Right renal pelvis (tissue), 4 donors: Measurements from ENCODE around the gene MECP2. TPM values are rescaled to one million over a fixed set of nuclear protein-coding genes. Genes with fewer than 3 reads are reported as not detected.

ENCODE experiments used
- DNase-seq, 4 donors: peaks; one replicate each; pipeline ENCODE4 v3.0.0-alpha.2; 2013; ENCODE audit warnings: low read depth in 4 of 4, low spot score in 3 of 4, missing footprints in 1 of 4
- polyA plus RNA-seq, 4 donors: library from polyadenylated mRNA; unstranded; fragments of 120-200 nt; gene quantifications; one replicate each; pipeline ENCODE4 v1.2.1, GENCODE V29; 2013; ENCODE audit not compliant: insufficient read length in 4 of 4

Gene MECP2
- polyA plus RNA-seq, 4 donors, result 30.2 to 36.9 (median 31.6) TPM

DNA sequence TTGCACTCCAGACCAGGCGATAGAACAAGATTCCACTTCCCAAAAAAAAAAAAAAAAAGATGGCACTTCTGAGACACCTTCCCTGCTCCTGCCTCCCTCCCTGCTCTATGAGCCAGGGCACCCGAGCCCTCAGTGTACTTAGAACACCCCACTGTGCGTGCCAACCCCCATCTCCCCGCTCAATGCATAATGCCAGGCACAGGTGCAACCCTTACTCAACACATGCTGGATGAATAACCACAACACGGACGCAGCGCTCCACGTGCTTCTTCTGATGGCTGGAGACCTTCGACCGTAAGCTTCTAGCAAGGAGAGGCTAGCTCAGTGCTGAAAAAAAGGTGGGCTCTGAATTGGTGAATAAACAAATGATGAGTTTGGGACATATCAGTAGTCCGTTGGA, 57.9 kb downstream of the MECP2 start:
- DNase-seq, result no peak

DNA sequence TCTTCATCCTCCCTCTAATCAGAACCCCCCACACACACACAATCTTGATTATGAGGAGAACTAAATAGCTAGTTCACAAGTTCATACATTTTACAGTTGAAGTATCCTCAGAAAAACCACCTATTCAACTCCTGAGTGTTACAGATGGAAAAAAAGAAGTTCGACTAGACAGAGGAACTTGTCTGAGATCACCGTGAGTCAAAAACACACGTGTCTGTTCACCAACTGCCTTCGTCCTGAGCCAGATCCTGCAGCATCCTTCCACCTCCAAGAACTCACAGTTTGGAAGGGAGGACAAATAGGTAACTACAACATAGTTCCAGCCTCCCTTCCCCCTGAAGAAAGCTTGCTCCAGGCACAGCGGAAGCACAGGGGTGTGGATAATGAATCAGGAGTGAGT, 58.9 kb downstream of the MECP2 start:
- no peak for DNase-seq

DNA sequence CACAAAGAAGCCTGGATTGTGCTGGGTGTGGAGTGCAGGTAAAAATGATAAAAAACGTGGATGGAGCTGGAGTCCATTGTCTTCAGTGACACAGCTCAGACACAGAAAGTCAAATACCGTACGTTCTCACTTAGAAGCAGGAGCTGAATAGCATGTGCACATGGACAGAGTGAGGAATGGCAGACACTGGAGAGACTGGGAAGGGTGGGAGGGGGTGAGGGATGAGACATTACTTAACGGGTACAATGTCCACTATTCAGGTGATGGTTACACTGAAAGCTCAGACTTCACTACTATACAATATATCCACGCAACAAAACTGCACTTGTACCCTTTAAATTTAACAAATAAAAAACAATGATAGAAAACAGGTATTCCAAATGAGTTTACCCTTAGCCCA, 59.8 kb downstream of the MECP2 start:
- no peak for DNase-seq

DNA sequence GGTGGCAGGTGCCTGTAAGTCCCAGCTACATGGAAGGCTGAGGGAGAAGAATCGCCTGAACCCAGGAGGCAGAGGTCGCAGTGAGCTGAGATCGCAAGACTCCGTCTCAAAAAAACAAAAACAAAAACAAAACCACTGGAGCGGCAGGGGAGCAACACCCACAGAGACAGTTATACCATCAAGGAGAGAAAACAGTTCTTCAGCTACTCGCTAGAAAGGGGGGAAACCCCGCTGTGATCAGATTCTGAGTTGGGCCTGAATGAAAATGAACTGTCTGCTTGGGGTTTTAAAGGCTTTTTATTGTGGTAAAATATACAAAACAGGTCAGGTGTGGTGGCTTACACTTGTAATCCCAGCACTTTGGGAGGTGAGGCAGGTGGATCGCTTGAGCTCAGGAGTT, 61.0 kb downstream of the MECP2 start:
- no peak for DNase-seq

DNA sequence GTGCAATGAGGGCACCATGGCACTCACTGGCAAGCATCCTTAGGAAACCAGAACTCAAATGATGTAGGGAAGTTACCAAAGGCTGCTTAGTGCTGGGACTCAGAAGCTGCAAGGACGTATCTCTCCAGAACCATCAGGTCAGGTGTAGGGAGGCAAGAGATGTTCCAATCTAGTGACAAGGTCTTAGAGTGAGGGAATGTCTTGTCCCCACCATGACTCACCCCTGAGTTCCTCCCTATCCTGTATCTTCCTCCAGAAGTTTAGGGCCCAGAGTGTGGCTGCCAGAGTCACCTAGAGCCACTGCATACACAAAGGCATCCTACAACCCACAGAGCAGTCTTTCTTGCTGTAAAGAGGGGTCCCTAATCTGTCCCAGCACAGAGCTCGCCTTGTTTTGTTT, 63.7 kb downstream of the MECP2 start:
- DNase-seq, result no peak

DNA sequence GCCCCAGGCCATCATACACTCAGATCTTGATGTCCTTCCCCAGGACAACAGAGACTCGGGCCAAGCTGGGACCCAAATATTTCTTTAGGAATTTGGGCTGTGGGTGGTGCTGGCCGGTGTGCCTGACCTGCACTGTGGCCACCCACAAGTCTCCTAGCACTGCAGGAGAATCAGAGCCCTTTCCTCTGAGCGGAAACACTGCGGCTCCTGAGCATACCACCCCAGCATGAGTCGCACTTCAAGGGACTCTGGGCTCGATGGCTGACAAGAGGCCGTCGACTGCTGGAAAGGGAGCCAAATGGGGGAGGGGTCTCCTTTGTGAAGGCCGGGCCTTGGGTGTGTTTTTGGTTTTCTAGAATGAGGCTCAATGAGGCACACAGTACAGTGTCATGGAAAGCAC, 64.9 kb downstream of the MECP2 start:
- no peak for DNase-seq

DNA sequence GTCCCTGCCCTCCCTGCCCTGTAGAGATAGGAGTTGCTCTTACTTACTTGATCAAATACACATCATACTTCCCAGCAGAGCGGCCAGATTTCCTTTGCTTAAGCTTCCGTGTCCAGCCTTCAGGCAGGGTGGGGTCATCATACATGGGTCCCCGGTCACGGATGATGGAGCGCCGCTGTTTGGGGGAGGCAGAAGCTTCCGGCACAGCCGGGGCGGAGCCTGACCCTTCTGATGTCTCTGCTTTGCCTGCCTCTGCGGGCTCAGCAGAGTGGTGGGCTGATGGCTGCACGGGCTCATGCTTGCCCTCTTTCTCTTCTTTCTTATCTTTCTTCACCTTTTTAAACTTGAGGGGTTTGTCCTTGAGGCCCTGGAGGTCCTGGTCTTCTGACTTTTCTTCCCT, 65.4 kb downstream of the MECP2 start:
- no peak for DNase-seq

DNA sequence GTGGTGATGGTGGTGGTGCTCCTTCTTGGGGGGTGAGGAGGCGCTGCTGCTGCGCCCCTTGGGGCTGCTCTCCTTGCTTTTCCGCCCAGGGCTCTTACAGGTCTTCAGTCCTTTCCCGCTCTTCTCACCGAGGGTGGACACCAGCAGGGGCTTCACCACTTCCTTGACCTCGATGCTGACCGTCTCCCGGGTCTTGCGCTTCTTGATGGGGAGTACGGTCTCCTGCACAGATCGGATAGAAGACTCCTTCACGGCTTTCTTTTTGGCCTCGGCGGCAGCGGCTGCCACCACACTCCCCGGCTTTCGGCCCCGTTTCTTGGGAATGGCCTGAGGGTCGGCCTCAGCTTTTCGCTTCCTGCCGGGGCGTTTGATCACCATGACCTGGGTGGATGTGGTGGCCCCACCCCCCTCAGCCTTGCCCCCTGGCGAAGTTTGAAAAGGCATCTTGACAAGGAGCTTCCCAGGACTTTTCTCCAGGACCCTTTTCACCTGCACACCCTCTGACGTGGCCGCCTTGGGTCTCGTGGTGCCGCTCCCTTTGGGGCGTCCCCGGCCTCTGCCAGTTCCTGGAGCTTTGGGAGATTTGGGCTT, 66.7 kb downstream of the MECP2 start:
- DNase-seq, result no peak

DNA sequence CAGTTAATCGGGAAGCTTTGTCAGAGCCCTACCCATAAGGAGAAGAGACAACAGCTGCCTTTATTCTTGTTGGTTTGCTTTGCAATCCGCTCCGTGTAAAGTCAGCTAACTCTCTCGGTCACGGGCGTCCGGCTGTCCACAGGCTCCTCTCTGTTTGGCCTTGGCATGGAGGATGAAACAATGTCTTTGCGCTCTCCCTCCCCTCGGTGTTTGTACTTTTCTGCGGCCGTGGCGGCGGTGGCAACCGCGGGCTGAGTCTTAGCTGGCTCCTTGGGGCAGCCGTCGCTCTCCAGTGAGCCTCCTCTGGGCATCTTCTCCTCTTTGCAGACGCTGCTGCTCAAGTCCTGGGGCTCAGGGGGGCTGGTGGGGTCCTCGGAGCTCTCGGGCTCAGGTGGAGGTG, 67.3 kb downstream of the MECP2 start:
- DNase-seq, result no peak

DNA sequence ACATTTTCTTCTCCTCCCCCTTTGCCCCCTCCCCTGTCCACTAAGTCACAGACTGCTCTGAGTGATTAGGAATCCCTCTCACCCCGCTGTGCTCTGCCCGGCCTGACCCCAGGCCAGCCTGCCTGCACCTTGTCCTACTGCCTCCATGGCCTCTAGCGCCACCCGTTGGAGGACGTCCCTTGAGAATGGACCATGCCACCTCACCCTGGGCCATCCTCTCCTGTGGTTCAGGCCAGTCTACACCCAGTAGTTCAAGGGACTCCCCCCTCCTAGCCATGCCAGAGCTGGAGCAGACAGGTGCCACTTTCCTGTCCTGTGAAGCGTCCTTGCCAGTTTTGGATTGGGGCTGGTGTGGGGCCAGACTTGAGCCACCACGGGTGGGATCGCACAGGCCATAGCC, 68.1 kb downstream of the MECP2 start:
- no peak for DNase-seq

DNA sequence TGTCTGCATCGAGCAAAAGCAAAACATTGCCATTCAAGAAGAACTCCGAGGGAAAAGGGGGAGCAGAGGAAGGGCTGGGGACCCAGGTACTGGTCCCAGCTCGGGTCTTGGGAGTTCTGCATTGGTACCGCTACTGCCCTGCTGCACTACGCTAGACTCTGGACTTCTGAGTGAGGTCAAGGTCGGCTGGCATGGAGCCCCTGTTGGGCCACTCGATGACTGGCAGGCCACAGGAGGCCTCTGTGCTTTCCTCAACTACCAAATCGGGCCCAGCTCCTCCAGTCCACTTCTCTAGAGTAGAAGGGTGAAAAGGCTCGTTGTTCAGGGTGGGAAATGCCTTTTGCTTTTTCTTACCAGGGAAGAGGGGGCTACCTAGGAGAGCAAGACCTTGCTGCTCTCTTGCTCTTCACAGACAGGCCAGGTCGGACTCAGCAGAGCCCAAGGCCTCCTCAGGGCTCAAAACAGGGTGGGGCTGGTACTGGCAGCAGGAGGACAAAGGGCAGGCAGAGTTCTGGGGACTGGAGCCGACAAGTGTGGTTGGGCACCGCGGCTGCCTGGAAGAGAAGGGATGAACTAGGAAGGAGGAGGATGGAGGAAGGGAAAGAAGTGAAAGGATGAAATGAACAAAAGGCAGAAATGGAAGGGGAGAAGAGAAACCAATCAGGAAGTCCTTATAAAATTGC, 68.9 kb downstream of the MECP2 start:
- DNase-seq, result no peak

DNA sequence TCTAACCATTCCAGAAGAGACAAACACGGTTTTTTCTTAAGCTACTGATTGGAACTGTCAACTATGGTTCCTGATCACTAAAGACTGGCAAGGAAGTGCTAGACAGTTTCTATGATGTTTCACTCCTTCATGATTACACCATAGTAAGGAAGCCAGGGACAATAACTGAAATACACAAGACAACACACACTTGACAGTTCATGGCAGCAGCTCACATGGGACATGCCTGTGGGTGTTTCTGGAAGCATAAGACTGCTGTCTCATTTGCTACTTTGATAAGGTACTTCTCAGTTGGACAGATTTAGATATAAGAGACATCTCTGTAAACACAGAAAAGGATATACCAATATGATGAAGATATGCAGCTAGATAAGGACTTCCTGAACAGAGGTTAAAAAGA, 69.5 kb downstream of the MECP2 start:
- no peak for DNase-seq

DNA sequence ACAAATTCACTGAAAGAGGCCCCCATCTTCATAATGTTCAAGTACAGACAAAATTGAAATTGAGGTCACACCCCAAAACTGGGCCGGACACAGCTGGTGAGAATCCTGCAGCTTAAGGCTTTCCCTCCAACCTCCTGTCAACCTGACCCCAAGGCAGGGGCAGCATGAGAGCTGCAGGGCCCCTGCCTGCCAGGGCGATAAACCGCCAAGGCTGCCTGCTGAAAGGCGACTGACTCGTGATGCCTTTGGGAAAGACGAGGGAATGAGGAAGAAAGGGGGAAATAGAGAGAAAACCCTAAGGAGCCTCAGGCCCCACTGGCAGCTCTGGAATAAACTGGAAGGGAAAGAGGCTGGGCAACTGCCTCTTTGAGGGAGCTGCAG, 70.5 kb downstream of the MECP2 start:
- no peak for DNase-seq

DNA sequence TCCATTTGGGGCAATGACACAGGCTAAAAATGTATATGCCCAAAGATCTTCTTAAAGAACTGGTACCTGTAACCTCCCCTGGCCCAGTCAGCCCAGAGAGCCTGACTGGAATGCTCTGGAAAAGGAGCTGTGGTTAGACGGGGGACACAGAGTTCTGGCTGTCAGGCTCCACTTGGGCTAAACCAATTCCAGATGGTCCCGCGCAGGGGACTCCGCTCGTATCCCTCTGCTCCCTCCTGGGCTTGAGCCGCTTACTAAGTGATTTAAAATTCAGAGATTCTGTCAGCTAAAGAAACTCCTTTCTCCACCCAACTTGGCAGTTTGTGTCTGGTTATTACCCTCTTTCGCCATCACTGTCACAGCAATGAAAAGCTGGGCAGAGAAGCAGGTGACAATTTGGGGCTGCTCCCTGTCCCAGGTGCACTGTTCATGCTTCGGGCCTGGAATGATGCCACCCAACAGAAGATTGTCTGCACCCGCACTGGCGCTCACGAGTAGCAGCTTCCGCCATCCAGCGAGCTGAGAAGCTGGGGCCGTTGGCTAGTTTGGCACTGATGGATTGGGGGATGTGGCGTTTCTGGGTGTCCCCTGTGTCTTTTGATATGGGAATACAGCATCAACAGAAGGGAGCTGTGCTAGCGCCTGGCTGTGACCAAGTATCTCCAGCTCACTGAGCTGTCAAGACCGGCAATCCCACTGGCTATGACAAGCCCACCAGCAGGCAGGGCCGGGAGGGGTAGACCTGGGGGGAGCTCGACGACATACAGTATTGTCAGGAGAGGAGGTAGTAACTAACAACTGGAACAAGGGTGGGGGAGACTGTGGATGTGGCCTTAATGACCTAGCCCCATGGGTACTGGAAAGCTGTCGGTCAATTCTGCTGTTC, 71.1 kb downstream of the MECP2 start:
- DNase-seq, result no peak

DNA sequence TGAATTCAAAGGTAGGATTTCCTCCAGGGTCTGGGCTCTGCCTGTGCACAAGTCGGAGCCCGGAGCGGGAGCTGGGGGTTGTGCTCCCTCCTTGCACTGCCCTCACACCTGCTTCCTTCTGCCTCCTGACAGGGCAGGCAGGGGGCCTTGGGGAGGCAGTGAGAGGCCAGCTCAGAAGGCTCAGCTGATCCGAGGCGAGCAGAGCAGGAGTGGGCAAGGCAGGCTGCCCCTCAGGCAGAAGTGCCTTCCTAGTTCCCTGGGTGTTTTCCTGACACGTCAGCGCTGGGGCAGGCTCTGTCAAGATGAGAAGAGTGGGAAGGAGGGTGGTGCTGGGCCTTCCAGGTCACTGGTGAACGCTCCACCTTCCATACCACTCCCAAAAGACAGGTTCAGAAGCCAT, 72.3 kb downstream of the MECP2 start:
- no peak for DNase-seq

DNA sequence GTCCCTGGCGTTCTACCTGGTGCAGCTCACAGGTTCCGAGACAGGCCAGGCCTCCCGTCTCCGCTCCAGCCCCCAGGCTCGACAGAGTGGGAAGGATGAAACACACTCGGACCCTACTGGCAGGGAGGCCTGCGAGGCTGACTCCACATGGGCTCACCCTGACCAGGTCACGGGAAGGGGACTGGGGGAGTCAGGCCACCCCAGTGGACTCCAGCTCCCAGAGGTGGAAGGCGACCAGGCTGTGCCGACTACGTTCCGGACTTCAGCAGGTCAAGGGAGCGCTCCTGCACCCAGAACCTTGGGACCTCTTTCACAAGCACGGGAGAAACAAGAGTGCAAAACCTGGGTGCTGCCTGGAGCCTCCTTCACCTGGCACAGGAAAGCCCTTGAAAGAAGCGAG, 73.2 kb downstream of the MECP2 start:
- DNase-seq, result no peak

DNA sequence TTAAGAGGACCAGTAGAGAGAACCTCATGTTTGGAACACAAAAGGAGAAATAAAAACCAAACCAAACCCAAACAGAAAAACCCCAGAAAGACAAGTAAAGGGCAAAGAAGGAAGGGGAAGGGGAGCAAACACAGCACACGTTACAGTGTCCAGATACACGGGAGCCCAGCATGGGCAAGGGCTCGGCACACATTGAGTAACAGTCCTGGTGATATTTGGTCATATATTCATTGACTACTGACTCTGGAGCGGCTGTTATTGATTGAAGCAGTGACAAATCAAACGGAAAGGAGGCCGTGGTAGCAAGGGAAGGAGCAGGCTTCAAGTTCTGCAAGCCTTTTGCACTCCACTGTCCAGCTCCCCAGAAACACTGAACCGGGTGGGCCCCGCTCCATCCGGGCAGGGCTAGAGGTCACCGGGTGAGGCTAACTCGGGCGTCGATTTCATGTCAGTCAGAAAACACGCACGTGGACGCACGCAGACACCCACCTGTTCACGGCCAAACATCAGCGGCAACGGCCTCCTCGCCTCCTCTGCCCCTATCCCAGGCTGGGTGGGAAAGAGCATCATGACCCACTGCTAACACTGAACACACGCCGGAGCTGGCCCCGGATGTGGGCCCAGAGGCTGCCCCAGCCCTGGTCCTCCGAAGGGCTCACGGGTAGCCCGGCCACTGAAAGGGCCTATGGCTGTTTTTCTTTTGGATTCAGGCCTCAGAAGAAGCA, 74.1 kb downstream of the MECP2 start:
- no peak for DNase-seq

DNA sequence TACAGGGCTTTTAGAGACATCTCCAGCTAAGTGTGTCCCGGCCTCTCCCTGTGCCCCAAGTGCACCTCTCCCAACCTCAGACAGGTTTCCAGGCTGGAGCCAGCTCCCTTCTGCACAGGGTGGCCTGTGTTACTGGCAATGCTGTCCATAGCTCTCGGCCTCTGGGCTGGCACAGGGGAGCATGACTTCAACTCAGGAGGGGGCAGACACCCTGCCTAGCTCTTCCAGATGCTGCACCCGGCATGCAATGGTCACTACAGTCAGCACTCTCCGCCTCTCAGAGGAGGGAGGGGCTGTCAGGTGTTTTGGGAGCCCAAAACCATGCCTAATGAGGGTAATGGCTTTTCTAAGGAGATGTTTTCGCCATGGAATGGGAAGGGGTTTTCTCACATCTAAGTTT, 75.4 kb downstream of the MECP2 start:
- DNase-seq, result no peak

DNA sequence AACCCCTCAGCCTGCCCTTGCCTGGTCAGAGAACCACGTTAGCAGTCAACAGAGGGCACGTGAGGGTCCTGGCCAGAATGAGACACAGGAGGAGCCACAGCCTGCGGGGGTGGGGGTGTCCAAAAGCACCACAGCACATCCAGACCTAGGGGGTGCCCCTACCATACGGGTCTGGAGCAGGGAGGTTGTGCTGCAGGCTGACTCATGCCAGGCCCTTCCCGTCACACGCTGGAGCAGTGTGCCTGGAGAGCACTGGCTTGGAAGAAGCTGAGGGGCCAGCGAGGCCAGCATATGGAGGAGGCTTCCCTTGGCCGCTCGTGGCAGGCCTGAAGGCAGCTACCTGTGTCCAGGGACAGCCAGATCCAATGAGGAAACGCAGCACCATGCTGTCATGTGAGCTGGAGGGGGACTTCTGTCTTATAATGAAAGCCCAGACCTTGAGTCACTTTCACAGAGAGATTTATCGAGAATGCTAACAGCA, 76.3 kb downstream of the MECP2 start:
- no peak for DNase-seq

DNA sequence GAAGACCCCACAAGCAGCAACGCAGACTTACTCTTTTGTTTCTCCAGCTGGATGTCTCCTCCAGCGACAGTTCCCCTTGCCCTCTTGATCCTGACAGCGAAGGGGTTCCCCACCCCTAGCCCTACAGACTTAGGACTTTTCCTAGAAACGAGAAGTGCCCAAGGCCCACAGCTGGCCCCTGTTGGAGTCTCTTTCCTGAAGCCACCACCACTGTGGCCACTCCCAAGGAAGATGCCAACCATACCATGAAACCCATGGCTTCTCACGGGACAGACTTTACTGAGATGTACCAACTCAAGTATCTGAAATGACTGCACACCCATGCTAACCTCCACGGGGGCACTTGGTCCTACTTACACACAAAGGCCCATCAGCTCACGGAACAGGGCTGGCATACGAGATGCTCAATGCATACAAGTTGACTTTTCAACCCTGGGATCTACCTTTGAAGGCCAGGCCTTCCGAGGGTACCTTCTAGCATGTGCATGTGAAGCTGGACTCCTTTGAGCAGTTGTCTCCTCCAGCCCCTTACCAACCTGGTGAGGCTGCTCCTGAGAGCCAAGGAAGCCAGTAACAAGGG, 76.9 kb downstream of the MECP2 start:
- no peak for DNase-seq
